ENCODE results near the gene GP9. TPM values are rescaled to one million over a fixed set of nuclear protein-coding genes. Genes with fewer than 3 reads are reported as not detected.

GP9 gene
- total RNA-seq, 1 donor from 2014 or later: not detected

GRCh38 chr3:129059311-129059958 lies 1.1 kb upstream of the GP9 start:
- ATAC-seq (ENCODE audit: low read depth): no peak
- ChIA-PET POLR2A (interaction anchor here (0.6 kb wide), 1 partner anchor 192 kb away, joined by 3 read pairs; no protein-coding TSS in a partner anchor), CTCF (no interaction called here)
- H3K36me3 Mint-ChIP-seq (ENCODE audit: low read depth): no peaks in the 10 kb centered on the region
- H3K4me3 Mint-ChIP-seq: no peak overlapping the region
- peaks cover 36% of the 10 kb centered on the region for H3K27me3 Mint-ChIP-seq
- no peaks in the 10 kb centered on the region for H3K9me3 Mint-ChIP-seq
- intact Hi-C loops (cut with micrococcal nuclease): no loop called here
- H3K4me1 Mint-ChIP-seq: peaks cover 5% of the 10 kb centered on the region
- no peak for TF ChIP-seq CTCF (IDR thresholded peaks at IDR 0.05)
- DNase-seq: no peak
- H3K27ac Mint-ChIP-seq: no peak overlapping the region

DNA sequence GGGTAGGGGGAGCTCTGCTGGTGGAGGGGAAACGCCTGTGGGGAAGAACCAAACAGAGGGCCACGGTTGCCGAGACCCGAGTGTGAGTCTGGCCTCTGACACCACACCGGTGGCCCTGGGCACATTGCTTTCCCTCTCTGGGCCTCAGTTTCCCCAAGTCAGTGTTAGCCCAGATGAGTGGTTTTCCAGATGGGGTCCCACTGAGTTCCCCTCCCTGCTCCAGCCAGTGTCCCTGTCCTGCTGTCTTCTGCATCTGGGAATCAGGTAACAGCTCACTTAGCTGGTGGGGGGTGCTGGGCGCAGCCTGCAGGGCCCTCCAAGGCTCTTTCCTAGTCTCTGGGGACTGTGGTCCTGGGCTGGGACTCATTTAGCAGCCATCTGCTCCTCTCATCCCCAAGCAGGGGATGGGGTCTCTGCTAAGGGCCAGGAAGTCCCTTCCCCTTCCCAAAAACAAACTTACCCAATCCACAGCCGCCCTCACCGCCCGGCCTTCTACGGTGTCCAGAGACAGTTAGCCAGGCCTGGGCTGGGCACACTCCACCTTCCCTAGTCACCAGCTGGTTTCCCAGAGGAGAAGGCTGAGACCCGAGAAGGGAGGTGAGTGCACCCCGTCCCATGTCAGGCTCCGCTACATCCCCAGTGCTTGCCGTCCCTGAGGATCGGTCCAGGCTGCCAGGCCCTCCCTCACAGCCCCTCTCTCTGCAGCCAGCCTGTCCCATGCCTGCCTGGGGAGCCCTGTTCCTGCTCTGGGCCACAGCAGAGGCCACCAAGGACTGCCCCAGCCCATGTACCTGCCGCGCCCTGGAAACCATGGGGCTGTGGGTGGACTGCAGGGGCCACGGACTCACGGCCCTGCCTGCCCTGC lies 676 bp downstream of the GP9 start:
- POLR2A ChIA-PET: no interaction called here
- intact Hi-C loops (cut with micrococcal nuclease): no loop called here
- CTCF ChIA-PET: no interaction called here
- no peak for DNase-seq
- no peak overlapping the region for H3K4me3 Mint-ChIP-seq
- peaks cover 37% of the 10 kb centered on the region for H3K27me3 Mint-ChIP-seq
- H3K27ac Mint-ChIP-seq: no peak overlapping the region
- ATAC-seq (ENCODE audit: low read depth): no peak
- no peaks in the 10 kb centered on the region for H3K9me3 Mint-ChIP-seq
- no peaks in the 10 kb centered on the region for H3K36me3 Mint-ChIP-seq (ENCODE audit: low read depth)
- H3K4me1 Mint-ChIP-seq: peaks cover 5% of the 10 kb centered on the region
- no peak for TF ChIP-seq CTCF (IDR thresholded peaks at IDR 0.05)

DNA sequence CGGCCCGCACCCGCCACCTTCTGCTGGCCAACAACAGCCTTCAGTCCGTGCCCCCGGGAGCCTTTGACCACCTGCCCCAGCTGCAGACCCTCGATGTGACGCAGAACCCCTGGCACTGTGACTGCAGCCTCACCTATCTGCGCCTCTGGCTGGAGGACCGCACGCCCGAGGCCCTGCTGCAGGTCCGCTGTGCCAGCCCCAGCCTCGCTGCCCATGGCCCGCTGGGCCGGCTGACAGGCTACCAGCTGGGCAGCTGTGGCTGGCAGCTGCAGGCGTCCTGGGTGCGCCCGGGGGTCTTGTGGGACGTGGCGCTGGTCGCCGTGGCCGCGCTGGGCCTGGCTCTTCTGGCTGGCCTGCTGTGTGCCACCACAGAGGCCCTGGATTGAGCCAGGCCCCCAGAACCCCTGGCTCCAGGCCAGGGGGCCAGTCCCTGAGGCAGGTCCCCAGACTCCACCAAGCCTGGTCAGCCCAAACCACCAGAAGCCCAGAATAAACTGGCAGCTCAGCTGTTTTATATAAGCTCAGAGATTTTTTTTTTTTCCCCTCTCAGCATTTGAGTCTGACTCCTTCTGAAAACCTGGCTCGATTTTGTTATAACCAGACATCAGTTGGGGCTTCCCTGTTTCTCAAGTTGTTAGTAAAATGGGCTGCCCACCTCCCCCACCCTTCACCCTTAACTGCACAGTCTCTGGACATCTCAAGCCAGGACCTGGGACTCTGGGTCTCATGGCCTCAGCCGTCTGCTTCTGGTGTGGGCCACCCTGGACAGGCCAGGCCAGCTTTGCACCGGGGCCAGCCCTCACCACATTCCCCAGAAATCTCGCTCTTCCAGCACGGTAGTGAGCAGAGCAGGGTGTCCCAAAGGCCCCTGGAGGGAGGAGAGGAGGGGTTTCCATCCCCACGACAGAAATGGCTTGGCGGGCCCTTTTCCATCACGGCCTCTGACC lies 1.6 kb downstream of the GP9 start:
- DNase-seq: no peak
- CTCF ChIA-PET: no interaction called here
- ATAC-seq (ENCODE audit: low read depth): no peak
- Mint-ChIP-seq H3K27me3 (peaks cover 35% of the 10 kb centered on the region), H3K36me3 (ENCODE audit: low read depth) (no peaks in the 10 kb centered on the region), H3K4me1 (peaks cover 5% of the 10 kb centered on the region), H3K4me3 (no peak overlapping the region), H3K27ac (no peak overlapping the region), H3K9me3 (no peaks in the 10 kb centered on the region)
- POLR2A ChIA-PET: no interaction called here
- no peak for TF ChIP-seq CTCF (IDR thresholded peaks at IDR 0.05)
- intact Hi-C loops (cut with micrococcal nuclease): no loop called here

GRCh38 chr3:129063091-129063640 lies 2.6 kb downstream of the GP9 start:
- intact Hi-C loops (cut with micrococcal nuclease): no loop called here
- peaks cover 6% of the 10 kb centered on the region for H3K4me1 Mint-ChIP-seq
- ChIA-PET CTCF (no interaction called here), POLR2A (no interaction called here)
- no peaks in the 10 kb centered on the region for H3K9me3 Mint-ChIP-seq
- no peak for ATAC-seq (ENCODE audit: low read depth)
- TF ChIP-seq CTCF (IDR thresholded peaks at IDR 0.05): no peak
- no peaks in the 10 kb centered on the region for H3K36me3 Mint-ChIP-seq (ENCODE audit: low read depth)
- DNase-seq: no peak
- H3K27me3 Mint-ChIP-seq: peaks cover 37% of the 10 kb centered on the region
- H3K27ac Mint-ChIP-seq: no peak overlapping the region
- H3K4me3 Mint-ChIP-seq: no peak overlapping the region
